Epithelial cell of prostate (primary cell): Measurements from ENCODE around the gene AKT1.
A peak's percentile ranks its signal among the peaks of the same experiment; 100 is the strongest.
"Not testable (repeated sequence)": the region's sequence is repeated elsewhere in the genome, so short reads cannot be mapped to it uniquely, and the experiment has no call there.

Experiments
- DNase-seq: peaks from one replicate; pipeline ENCODE4 v3.0.0-alpha.2; 2011; ENCODE audit warnings: low read depth, low spot score
- H3K27ac ChIP-seq: fragments of 450-650 bp; 2 replicates; pipeline ENCODE4 v1.5.1; 2017; ENCODE audit warnings: mild to moderate bottlenecking

The AKT1 gene

GRCh38 chr14:104758981-104759969, 36.3 kb downstream of the AKT1 start:
- no peak overlapping the region for H3K27ac ChIP-seq
- DNase-seq = no peak

GRCh38 chr14:104757681-104758392, 37.7 kb downstream of the AKT1 start:
- DNase-seq = no peak
- H3K27ac ChIP-seq = no peak overlapping the region

GRCh38 chr14:104757238-104757585, 38.3 kb downstream of the AKT1 start:
- no peak for DNase-seq
- no peak overlapping the region for H3K27ac ChIP-seq

GRCh38 chr14:104756477-104757237, 38.9 kb downstream of the AKT1 start:
- H3K27ac ChIP-seq = no peak overlapping the region
- DNase-seq = no peak

DNA sequence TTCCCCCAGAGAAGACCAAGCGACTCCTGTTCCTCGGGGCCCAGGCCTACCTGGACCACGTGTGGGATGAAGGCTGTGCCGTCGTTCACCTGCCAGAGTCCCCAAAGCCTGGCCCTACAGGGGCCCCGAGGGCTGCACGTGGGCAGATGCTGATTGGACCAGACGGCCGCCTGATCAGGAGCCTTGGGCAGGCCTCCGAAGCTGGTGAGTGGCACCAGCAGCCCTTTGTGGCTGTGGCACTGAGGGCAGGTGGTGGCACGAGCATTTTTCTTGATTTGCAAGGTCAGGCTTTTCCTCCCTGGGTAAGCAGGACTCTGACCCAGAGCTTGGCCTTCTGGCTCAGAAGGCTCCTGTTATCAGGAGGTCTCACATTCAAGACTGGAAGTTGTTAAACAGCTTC, 39.9 kb downstream of the AKT1 start:
- no peak overlapping the region for H3K27ac ChIP-seq
- DNase-seq = no peak

GRCh38 chr14:104754213-104754851, 41.2 kb downstream of the AKT1 start:
- no peak overlapping the region for H3K27ac ChIP-seq
- no peak for DNase-seq

DNA sequence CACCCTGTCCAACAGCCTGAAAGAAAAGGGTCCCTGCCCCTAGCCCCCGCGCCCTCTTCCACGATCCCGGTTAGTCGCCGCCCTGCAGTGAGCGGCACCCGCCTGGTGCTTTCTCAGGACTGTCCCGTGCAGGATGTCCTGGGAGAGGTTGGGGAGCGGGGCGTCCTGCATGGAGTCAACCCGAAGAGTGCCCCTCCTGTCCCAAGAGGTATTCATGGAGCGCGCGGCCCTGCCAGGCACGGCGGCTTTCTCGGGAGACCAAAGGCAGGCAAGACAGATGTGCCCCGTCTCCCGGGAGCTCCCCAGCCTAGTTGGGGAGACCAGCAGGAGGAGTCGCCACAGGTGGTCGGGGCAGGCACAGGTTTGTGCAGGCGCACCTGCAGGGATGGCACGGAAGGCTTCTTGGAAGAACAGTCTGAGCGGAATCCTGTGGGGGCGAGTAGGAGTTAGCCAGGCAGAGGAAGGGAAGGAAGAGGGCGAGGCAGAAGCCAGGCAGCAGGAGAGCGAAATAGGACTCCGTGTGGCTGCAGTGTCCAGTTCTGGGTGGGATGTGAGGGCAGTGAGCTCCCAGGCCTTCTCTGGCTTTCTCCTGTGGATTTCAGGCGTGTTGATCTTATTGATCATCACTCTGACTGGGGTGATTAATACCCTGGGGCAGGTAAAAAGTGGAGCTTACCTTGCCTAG, 41.9 kb downstream of the AKT1 start:
- peak overlapping the region; percentile 57 for H3K27ac ChIP-seq
- no peak for DNase-seq

- DNase-seq = peak; percentile 94
- peak within 1 kb of the TSS; percentile 57 for H3K27ac ChIP-seq
Observed at GRCh38 chr14:104752735-104753527, 42.6 kb downstream of the AKT1 start, which contains the start of gene SIVA1. Gene SIVA1 (plus strand): TSS chr14:104753147. CDS start chr14:104753202, 55 bp downstream.

GRCh38 chr14:104752423-104752734, 43.2 kb downstream of the AKT1 start:
- H3K27ac ChIP-seq = peak overlapping the region; percentile 57
- DNase-seq = no peak

DNA sequence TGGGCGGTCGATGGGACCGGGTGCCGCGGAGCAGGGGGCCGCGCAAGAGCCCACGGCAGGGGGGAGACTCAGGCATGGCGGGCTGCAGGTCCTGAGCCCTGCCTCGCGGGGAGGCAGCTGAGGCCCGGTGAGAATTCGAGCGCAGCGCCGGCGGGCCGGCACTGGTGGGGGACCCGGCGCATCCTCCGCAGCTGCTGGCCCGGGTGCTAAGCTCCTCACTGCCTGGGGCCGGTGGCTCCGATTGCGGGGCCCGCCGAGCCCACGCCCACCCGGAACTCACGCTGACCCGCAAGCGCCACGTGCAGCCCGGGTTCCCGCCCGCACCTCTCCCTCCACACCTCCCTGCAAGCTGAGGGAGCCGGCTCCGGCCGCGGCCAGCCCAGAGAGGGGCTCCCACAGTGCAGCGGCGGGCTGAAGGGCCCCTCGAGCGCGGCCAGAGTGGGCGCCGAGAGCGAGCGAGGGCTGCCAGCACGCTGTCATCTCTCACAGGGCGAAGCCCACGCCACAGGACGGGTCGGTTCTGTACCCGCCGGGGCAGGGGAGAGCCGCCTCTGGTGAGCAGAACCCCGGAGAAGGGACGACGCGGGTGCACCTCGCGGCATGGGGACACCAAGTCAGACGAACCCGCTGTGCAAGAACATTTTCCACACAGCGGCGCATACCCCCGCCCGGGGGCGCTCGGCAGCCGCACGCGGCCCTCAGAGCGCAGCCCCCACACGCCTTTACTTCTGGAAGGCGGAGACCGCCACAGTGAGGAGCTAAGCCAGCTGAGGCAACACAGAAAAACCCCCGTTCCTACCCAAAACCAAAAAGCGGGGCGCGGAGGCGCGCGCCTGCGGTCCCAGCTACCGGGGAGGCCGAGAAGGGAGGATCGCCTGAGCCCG, 43.8 kb downstream of the AKT1 start:
- peak overlapping the region; percentile 57 for H3K27ac ChIP-seq
- no peak for DNase-seq

DNA sequence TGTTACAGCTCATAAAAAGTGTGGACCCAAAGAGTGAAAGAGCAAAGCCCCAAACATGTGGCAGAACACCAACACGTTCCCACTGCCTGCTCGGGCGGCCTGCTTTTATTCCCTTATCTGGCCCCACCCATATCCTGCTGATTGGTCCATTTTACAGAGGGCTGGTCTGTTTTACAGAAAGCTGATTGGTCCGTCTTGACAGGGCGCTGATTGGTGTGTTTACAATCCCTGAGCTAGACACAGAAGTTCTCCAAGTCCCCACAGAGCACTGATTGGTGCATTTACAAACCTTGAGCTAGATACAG, 44.8 kb downstream of the AKT1 start:
- DNase-seq, H3K27ac ChIP-seq: not testable (repeated sequence)

- no peak for DNase-seq
- peak overlapping the region; percentile 88 for H3K27ac ChIP-seq
Observed at GRCh38 chr14:104750056-104750752, 45.3 kb downstream of the AKT1 start.

DNA sequence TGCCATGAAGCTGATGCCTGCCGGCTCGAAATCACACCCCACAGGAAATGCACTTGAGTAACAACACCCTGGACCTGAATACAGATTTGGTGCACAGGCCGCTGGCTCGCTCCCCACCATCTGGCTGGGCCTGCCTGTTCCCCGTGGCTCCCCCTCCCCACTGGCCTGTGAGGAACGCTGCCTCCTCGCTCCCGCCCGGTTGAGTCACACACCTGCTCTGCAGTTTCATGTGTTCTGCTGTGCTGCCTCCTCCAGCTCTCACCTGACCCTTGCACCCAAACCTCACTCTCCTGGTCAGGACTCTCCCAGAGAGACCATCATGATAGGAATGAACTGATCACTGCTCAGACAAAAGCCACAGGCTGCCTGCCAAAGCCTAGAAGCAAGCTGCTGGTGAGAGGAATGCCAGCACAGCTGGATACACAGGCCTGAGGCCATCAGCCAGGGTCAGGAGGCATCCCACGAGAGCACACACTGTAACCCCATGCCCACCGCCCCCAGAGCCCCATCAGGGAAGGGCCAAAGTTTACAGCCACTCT, 46.4 kb downstream of the AKT1 start:
- DNase-seq = no peak

DNA sequence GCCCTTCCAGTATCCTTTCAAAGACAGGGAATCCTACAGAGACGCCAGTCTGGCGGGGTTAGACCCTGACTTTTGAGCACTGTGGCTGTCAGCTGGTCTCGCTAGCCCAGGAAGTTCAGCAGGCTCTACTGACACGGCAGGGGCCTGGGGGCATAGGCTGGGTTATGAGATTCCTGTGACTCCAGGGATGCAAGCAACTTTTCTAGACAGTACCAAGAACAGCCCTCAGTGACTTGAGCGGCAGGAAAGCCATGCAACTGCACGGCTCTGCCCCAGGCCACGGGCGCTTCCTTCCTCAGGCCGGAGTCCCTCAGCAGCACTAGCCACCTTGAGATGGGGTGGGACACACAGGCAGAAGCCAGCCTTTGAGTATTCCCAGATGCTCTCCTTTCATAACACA, 47.7 kb downstream of the AKT1 start:
- DNase-seq = no peak

More for the DNA sequence above, 46.4 kb downstream of the AKT1 start:
- H3K27ac ChIP-seq = peak overlapping the region; percentile 88

GRCh38 chr14:104746934-104747481, 48.5 kb downstream of the AKT1 start:
- peak overlapping the region; percentile 88 for H3K27ac ChIP-seq
- peak; percentile 69 for DNase-seq

More for the DNA sequence above, 47.7 kb downstream of the AKT1 start:
- peak overlapping the region; percentile 88 for H3K27ac ChIP-seq

- peak overlapping the region; percentile 88 for H3K27ac ChIP-seq
- no peak for DNase-seq
Observed at GRCh38 chr14:104746071-104746545, 49.4 kb downstream of the AKT1 start.

DNA sequence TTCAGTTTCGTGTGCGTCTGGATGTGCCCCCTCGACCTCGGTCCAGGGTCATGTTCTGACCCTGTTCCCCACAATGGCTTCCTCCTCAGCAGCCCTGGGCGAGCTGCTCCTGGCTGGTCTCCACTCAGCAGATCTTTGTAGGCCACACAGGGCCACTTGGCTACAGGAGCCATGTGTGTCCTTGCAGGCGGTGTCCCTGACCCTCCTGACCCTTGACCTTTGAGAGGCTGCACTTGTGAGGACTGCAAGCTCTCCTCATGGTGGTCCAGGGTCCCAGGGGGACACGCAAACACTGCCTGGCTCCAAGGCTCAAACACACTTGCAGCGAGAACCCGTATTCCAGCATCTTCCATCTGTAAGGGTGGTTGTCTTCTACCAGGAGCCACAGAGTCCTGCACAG, 50.1 kb downstream of the AKT1 start:
- no peak for DNase-seq

More for the DNA sequence above, 50.1 kb downstream of the AKT1 start:
- no peak overlapping the region for H3K27ac ChIP-seq
